ENCODE results near the gene MCM5.

MCM5 gene

GRCh38 chr22:35418088-35418487 is 18.1 kb downstream of the MCM5 start:
- Histone ChIP-seq H3K36me3 (ENCODE audit: control insufficient read depth, insufficient read depth, low read length) (peaks cover 71% of the 10 kb centered on the region), H3K4me3 (replicated peaks; ENCODE audit: low read depth, low read length) (no peak overlapping the region), H3K27me3 (replicated peaks; ENCODE audit: control insufficient read depth, insufficient read depth, low read length) (no peaks in the 10 kb centered on the region)
- DNase-seq (ENCODE audit: extremely low read depth, insufficient read length): no peak
- no peak for TF ChIP-seq CTCF (IDR thresholded peaks at IDR 0.05; ENCODE audit: insufficient read depth, low read length, poor library complexity, severe bottlenecking)

- no peaks in the 10 kb centered on the region for H3K27me3 ChIP-seq (replicated peaks; ENCODE audit: control insufficient read depth, insufficient read depth, low read length)
- no peak overlapping the region for H3K4me3 ChIP-seq (replicated peaks; ENCODE audit: low read depth, low read length)
- peaks cover 71% of the 10 kb centered on the region for H3K36me3 ChIP-seq (ENCODE audit: control insufficient read depth, insufficient read depth, low read length)
- no peak for DNase-seq (ENCODE audit: extremely low read depth, insufficient read length)
- TF ChIP-seq CTCF (IDR thresholded peaks at IDR 0.05; ENCODE audit: insufficient read depth, low read length, poor library complexity, severe bottlenecking): no peak
These were observed 18.8 kb downstream of the MCM5 start for GRCh38 chr22:35418731-35419130.

GRCh38 chr22:35419756-35420155 is 19.8 kb downstream of the MCM5 start:
- DNase-seq (ENCODE audit: extremely low read depth, insufficient read length): no peak
- TF ChIP-seq CTCF (IDR thresholded peaks at IDR 0.05; ENCODE audit: insufficient read depth, low read length, poor library complexity, severe bottlenecking): no peak

GRCh38 chr22:35421121-35421520 is 21.2 kb downstream of the MCM5 start:
- no peak overlapping the region for H3K4me3 ChIP-seq (replicated peaks; ENCODE audit: low read depth, low read length)
- no peak for DNase-seq (ENCODE audit: extremely low read depth, insufficient read length)
- no peaks in the 10 kb centered on the region for H3K27me3 ChIP-seq (replicated peaks; ENCODE audit: control insufficient read depth, insufficient read depth, low read length)
- TF ChIP-seq CTCF (IDR thresholded peaks at IDR 0.05; ENCODE audit: insufficient read depth, low read length, poor library complexity, severe bottlenecking): no peak
- H3K36me3 ChIP-seq (ENCODE audit: control insufficient read depth, insufficient read depth, low read length): peaks cover 67% of the 10 kb centered on the region

More at GRCh38 chr22:35419756-35420155, 19.8 kb downstream of the MCM5 start:
- H3K27me3 ChIP-seq (replicated peaks; ENCODE audit: control insufficient read depth, insufficient read depth, low read length): no peaks in the 10 kb centered on the region
- H3K4me3 ChIP-seq (replicated peaks; ENCODE audit: low read depth, low read length): no peak overlapping the region
- peaks cover 71% of the 10 kb centered on the region for H3K36me3 ChIP-seq (ENCODE audit: control insufficient read depth, insufficient read depth, low read length)

- H3K36me3 ChIP-seq (ENCODE audit: control insufficient read depth, insufficient read depth, low read length): peaks cover 63% of the 10 kb centered on the region
- TF ChIP-seq CTCF (IDR thresholded peaks at IDR 0.05; ENCODE audit: insufficient read depth, low read length, poor library complexity, severe bottlenecking): no peak
These were observed 22.2 kb downstream of the MCM5 start for GRCh38 chr22:35422145-35422544.

GRCh38 chr22:35422936-35423335 is 23.0 kb downstream of the MCM5 start:
- no peak for DNase-seq (ENCODE audit: extremely low read depth, insufficient read length)
- Histone ChIP-seq H3K36me3 (ENCODE audit: control insufficient read depth, insufficient read depth, low read length) (peaks cover 55% of the 10 kb centered on the region), H3K27me3 (replicated peaks; ENCODE audit: control insufficient read depth, insufficient read depth, low read length) (no peaks in the 10 kb centered on the region), H3K4me3 (replicated peaks; ENCODE audit: low read depth, low read length) (no peak overlapping the region)
- TF ChIP-seq CTCF (IDR thresholded peaks at IDR 0.05; ENCODE audit: insufficient read depth, low read length, poor library complexity, severe bottlenecking): no peak

More at GRCh38 chr22:35422145-35422544, 22.2 kb downstream of the MCM5 start:
- DNase-seq (ENCODE audit: extremely low read depth, insufficient read length): no peak
- H3K4me3 ChIP-seq (replicated peaks; ENCODE audit: low read depth, low read length): no peak overlapping the region
- H3K27me3 ChIP-seq (replicated peaks; ENCODE audit: control insufficient read depth, insufficient read depth, low read length): no peaks in the 10 kb centered on the region

Measured in GM06990 (cell line).